Dedifferentiated amniotic fluid mesenchymal stem cell (primary cell): ENCODE data around the gene EVA1A.

Source experiments
- DNase-seq: peaks from one replicate; pipeline ENCODE4 v3.0.0-alpha.2; 2016; ENCODE audit errors: extremely low spot score

The EVA1A gene

DNA sequence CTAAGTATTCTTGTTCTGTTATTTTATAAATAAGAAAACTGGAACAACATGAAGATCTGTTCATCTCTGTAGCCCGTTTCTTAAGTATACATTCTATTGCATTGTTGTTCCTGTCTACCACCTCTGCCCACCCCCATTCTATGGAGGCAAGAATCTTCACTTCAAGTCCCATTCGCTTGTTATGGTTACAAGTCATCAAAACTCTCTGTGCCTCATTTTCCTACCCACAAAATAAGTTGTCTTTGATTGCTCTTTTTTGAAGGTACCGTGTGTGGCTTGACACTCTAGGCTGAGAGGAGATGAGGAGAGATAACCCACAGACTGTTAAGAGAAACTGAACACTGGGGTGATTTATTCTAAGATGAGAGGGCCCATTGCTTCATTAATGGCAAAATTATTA is 2.9 kb upstream of the EVA1A start:
- DNase-seq: no peak

- no peak for DNase-seq
These were observed 1.8 kb upstream of the EVA1A start for GRCh38 chr2:75562513-75562864.

DNA sequence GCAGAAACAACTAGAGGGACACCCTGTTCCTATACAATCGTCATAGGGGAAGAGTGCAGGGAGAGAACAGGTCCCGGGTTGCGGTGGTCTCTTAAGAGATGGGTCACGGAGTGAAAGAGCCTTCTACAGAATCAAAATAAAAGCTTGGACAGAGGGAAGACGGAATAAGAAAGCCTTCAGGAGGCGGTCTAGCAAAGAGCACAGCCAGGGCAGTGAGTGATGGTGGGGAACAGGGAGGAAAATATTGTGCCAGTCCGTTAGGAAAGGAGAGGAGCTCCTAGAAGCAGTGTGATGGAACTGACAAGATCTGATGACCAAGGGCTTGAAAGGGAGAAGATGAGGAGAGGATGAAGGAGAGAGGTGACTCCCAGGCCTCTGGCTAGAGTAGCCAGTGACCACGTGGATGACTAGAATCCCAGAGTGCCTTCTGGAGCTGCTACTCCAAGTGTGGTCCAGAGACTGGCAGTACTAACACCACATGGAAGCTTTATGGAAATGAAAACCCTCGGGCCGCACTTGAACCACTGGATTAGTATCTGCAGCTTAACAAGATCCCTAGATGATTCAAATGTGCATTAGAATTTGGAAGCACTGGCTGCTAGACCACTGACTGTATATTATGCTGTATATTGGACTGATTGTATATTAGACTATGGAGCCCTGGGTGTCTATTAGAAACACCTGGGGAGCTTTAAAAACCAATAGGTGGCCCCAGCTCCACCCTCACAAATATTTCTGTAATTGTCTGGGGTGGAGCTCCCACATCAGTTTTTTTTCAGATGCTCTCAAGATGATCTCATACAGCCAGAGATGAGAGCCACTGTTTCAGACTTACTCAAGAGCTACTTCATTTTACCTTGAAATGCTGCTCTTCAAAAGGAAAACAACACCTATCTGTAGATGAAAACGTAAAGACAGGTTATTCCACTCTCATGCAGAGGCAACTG is 1.1 kb upstream of the EVA1A start:
- no peak for DNase-seq

DNA sequence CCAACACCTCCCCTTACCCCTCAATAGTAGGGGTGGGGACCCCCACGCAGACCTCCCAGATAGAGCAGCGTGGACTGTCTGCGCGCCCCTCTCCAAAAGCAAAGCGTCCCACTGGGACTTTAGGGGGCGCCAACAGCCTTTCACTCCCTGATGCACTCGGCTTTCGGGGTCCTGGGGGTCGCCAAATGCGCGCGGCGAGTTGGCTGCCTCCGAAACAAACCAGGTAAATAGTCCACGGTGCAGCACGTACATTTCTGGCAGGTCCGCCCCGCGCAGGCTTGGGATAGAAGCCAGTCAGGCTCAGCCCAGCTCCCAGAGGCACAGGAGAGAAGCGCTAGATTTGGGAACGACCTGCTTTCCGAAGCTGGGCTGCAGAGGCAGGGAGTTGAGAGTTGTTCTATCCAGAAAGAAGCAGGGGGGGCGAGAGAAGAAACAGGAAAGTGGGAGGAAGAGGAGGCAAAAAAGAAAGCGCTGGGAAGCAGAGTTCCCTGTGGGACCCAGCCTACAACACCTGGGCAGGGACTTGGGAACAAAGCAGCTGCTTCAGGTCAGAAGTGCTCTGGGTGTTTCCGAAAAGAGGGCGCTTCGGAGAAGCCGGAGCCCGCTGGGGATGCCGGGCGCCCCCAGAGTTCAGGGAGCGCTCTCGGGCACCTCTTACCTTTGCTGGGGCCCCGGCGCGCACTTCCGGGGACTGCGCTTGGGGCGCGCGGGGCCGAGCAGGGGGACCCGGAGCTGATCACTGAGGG is 544 bp downstream of the EVA1A start:
- peak; percentile 34 for DNase-seq

GRCh38 chr2:75559680-75560021 is 1.1 kb downstream of the EVA1A start:
- DNase-seq: no peak

- no peak for DNase-seq
These were observed 1.7 kb downstream of the EVA1A start for GRCh38 chr2:75558786-75559679.

DNA sequence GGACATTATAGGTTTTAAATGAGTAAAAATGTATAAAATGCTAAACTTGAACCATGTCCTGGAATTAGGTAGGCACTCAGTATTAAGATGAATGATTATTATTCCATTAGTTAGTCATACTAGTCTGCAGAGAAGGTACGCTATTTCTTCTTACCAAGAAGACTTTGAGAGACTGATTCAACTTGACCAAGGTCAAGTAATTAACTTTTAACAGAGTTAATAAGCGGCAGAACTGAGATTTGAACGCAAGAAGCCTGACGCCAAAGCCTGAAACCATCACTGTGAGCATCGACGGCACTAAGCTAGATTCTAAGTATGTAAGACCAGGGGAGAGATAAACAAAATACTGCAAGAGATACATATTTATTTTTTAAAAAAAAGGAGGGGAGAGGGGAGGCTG is 2.6 kb downstream of the EVA1A start:
- DNase-seq: no peak

DNA sequence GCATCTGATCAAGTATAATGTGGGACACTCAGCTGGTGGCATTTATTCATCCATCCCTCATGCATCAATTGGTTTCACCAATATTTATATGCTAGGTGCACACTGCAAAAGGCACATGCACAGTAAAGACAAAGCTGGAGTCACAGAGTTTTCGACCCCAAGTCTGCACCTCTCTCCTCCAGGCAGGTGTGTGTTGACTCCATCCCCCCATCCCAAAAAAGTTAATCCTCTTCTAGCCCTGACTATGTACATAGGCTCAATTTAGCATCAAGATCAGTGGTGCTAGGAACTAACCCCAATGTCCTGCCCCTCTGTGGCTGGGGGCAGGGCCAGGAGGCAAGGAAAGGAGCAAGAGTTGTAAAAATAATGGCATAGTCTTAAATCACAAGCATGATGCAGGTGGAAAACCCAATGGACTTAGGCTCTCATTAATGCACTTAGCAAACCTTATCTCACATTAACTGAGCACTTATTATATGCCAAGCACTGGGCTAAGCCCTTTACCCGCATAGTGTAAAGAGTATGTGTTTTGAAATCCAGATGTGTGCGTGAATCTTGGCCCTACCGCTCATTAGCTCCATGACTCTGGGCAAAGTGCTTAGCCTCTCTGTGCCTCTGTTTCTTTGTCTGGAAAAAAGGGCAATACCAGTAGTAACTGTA is 3.1 kb downstream of the EVA1A start:
- DNase-seq: no peak

DNA sequence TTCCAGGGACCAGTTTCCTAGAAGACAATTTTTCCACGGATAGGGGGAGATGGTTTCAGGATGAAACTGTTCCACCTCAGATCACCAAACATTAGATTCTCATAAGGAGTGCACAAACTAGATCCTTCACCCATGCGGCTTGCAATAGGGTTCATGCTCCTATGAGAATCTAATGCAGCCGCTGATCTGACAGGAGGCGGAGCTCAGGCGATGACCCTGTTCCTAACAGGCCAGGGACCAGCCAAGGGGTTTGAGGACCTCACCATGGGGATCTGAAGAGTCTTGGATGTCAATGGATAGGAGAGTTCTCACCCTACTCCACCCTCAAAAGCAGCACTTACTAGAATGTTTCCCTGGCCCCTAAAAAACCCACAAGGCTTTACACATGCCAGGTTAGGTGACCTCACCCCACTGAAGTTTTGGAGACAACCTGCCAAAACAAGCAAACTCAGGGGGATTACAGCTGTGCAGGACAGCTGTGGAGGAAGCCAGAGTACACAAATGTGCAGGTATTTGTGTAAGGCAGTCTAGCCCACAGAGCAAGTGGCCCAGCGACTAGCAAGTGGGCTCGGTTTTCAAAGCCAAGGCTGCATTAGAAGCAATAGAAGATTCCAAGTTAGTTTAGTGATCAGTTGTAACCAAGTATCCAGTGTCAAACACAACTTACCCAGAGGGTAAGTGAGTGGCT is 3.9 kb downstream of the EVA1A start:
- DNase-seq: no peak

- DNase-seq: no peak
These were observed 5.0 kb downstream of the EVA1A start for GRCh38 chr2:75555701-75556100.

GRCh38 chr2:75553935-75554531 is 6.7 kb downstream of the EVA1A start:
- no peak for DNase-seq

- DNase-seq: no peak
These were observed 8.5 kb downstream of the EVA1A start for GRCh38 chr2:75552222-75552621.

DNA sequence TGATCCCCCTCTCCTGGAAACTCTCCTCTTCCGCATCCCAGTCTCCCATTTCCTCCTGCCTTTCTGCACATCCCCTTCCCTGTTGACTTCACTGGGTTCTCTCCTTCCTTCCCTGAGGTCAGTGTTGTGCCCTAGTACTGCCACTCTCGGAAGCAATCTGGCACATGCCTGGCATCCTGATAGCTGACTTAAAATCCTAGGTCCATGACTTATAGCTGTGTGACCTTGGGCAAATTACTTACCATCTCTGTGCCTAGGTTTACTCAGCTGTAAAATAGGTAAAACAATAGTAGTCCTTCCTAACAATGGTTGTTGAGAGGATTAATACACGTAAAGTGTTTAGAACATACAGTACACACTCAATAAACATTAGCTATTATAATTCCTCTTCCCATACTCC is 9.3 kb downstream of the EVA1A start:
- DNase-seq: no peak

- DNase-seq: no peak
These were observed 11.1 kb downstream of the EVA1A start for GRCh38 chr2:75549401-75550253.

DNA sequence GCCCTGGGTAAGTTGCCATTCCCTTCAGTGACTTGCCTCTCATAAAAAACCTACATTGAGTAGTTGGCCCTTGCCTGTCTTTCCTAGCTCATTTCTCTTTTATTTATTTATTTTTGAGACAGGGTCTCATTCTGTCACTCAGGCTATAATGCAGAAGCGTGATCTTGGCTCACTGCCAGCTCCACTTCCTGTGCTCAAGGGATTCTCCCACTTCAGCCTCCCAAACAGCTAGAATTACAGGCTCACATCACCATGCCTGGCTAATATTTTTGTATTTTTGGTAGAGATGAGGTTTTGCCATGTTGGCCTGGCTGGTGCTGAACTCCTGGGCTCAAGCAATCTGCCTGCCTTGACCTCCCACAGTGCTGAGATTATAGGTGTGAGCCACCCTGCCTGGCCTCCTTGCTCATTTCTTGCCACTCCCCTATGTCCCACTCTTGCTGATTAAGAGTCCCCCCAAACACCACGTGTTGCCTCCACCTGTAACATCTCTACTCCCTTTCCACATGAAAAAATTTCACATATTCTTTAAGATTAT is 12.6 kb downstream of the EVA1A start:
- DNase-seq: no peak

DNA sequence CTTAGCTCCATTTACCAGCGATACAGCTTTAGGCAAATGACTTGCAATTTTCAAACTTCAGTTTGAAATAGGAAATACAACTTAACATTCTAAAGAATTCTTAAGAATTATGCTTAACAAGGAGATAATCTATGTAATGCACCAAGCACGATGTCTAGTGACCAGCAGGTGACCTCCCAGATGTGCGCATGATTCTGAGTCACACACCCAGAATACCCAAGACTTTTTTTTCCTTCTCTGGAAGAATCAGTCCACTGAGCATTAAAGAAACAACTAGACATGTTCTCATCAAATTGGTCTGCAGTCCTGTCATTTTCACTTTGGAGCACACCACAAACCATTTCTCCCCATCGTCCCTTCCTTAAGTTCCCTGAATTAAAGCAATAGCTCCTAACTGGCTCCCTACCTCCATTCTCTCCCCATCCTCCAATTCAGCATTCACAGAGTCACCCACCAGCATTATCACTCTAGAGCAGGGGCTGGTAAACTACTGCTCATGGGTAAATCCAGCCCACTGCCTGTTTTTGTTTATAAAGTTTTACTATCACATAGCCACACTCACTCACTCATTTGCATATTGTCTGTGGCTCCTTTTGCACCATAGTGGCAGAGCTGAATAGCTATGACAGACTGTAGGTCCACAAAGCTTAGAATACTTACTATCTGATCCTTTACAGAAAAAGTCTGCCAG is 13.2 kb downstream of the EVA1A start:
- DNase-seq: peak; percentile 75

GRCh38 chr2:75545922-75546321 is 14.8 kb downstream of the EVA1A start:
- no peak for DNase-seq

GRCh38 chr2:75545387-75545786 is 15.4 kb downstream of the EVA1A start:
- no peak for DNase-seq

DNA sequence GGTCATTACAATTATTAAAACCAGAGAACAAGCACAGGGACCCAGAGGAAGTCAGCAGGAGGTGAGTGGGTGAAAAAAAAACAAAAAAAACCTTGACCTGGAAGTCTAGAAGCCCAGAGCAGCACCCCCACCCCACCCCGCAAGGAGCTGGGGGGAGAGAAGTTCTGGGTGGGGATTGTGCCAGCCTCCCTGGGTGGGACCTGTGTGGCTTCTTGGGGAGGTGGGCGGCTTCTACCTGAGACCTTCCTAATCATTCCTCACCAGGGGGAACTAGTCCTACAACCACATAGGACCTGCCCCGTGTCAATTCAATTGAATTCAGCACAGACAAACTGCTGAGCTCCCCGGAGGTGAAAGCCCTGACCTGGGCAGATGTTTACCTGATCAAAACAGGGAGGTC is 17.3 kb downstream of the EVA1A start:
- no peak for DNase-seq
